HCT116 (cell line): Measurements from ENCODE around the gene GDAP1L1. TPM values are rescaled to one million over a fixed set of nuclear protein-coding genes. Genes with fewer than 3 reads are reported as not detected.

Experiments used
- ATAC-seq: fragments of 200-7000 bp; cut with Tn5 transposase; 2 replicates; pipeline ENCODE4 v1.9.1; 2020; ENCODE audit warnings: mild to moderate bottlenecking, moderate library complexity
- BruUV-seq: library from RNA; stranded (reverse); fragments of 400-500 nt; replicated peaks from 2 replicates; lab custom pipeline; 2021; lab: Mats Ljungman, UMichigan
- CTCF ChIA-PET: fragments of 300-600 bp; sonication (Branson Sonifier 250); formaldehyde crosslinking; loops from one replicate; lab custom pipeline; 2021; ENCODE audit warnings: antibody characterized with exemption; lab: Charles Lee
- POLR2A ChIA-PET: fragments of 300-600, 350-600 bp; sonication (Branson Sonifier 250); formaldehyde crosslinking; loops from one replicate; lab custom pipeline; 2021; ENCODE audit warnings: antibody characterized with exemption; lab: Charles Lee
- RAD21 ChIA-PET, 2 experiments: fragments of 300-600 bp; sonication (Branson Sonifier 250); formaldehyde crosslinking; loops; one replicate each; lab custom pipeline; 2023; ENCODE audit warnings: low total read pairs in 2 of 2; ENCODE audit not compliant: uncharacterized antibody in 2 of 2, unreplicated experiment in 2 of 2, low non-redundant PET in 1 of 2; lab: Charles Lee
- DNase-seq: peaks from one replicate; pipeline ENCODE4 v3.0.0-alpha.2; 2010; ENCODE audit warnings: low read depth, low spot score
- H2AFZ ChIP-seq: fragments of 200-600 bp; shearing (Covaris generic), sonication (generic); 2 replicates; pipeline ENCODE4 v1.6.1; 2017; ENCODE audit warnings: low read depth, mixed run types, mixed read lengths, antibody characterized with exemption, low read length; ENCODE audit not compliant: poor library complexity, severe bottlenecking
- H3K27ac ChIP-seq: 2 replicates; pipeline ENCODE4 v1.5.1; 2012; ENCODE audit warnings: low read depth, low read length
- H3K27me3 ChIP-seq: fragments of 200-600 bp; sonication (generic); 2 replicates; pipeline ENCODE4 v1.6.1; 2016; ENCODE audit warnings: mixed run types, low read length, mixed read lengths; ENCODE audit not compliant: insufficient read depth
- H3K36me3 ChIP-seq, 2 experiments: fragments of 200-500 bp in 1 of 2; fragments of 200-600 bp in 1 of 2; sonication (Bioruptor generic) in 1 of 2; sonication (generic) in 1 of 2; 2 replicates each; pipeline versions ENCODE4 v1.5.1 to v1.6.1; 2014 to 2016; ENCODE audit warnings: low read length in 2 of 2, inconsistent platforms in 1 of 2, mixed read lengths in 1 of 2, mixed run types in 1 of 2; ENCODE audit not compliant: insufficient read depth in 2 of 2, control insufficient read depth in 1 of 2
- H3K4me1 ChIP-seq, 2 experiments: fragments of 200-600 bp in 1 of 2; sonication (generic) in 1 of 2; 2 replicates each; pipeline versions ENCODE4 v1.5.1 to v1.6.1; 2012 to 2017; ENCODE audit warnings: low read length in 2 of 2, inconsistent platforms in 1 of 2, mild to moderate bottlenecking in 1 of 2, mixed read lengths in 1 of 2, mixed run types in 1 of 2, moderate library complexity in 1 of 2; ENCODE audit not compliant: insufficient read depth in 2 of 2, control insufficient read depth in 1 of 2
- H3K4me2 ChIP-seq: fragments of 200-600 bp; sonication (generic); 2 replicates; pipeline ENCODE4 v1.6.1; 2017; ENCODE audit warnings: mixed run types, low read length, mixed read lengths
- H3K4me3 ChIP-seq, 2 experiments: fragments of 200-600 bp in 1 of 2; sonication (generic) in 1 of 2; replicated peaks in 1 of 2; 2 replicates each; pipeline ENCODE4 v1.5.1; 2011 to 2016; ENCODE audit warnings: low read length in 2 of 2, control low read depth in 1 of 2, low read depth in 1 of 2, mild to moderate bottlenecking in 1 of 2, mixed read lengths in 1 of 2, mixed run types in 1 of 2
- H3K79me2 ChIP-seq: fragments of 200-600 bp; sonication (generic); 2 replicates; pipeline ENCODE4 v1.6.1; 2017; ENCODE audit warnings: mild to moderate bottlenecking, mixed run types, low read length, moderate library complexity, mixed read lengths; ENCODE audit not compliant: insufficient read depth
- H3K9ac ChIP-seq: fragments of 200-600 bp; sonication (generic); 2 replicates; pipeline ENCODE4 v1.6.1; 2016; ENCODE audit warnings: low read length, mixed read lengths
- H3K9me2 ChIP-seq: fragments of 200-600 bp; sonication (generic), shearing (Covaris generic); 2 replicates; pipeline ENCODE4 v1.6.1; 2017; ENCODE audit warnings: mixed run types, mild to moderate bottlenecking, moderate library complexity; ENCODE audit not compliant: insufficient read depth
- H3K9me3 ChIP-seq, 2 experiments: fragments of 200-500 bp in 1 of 2; fragments of 200-600 bp in 1 of 2; sonication (Bioruptor generic) in 1 of 2; sonication (generic) in 1 of 2; 2 replicates each; pipeline ENCODE4 v1.6.1; 2014 to 2017; ENCODE audit warnings: low read length in 2 of 2, mixed read lengths in 2 of 2, inconsistent platforms in 1 of 2, low read depth in 1 of 2, mild to moderate bottlenecking in 1 of 2, mixed run types in 1 of 2, moderate library complexity in 1 of 2; ENCODE audit not compliant: control insufficient read depth in 1 of 2, insufficient read depth in 1 of 2
- H4K20me1 ChIP-seq: fragments of 200-600 bp; sonication (generic), shearing (Covaris generic); 2 replicates; pipeline ENCODE4 v1.6.1; 2017; ENCODE audit warnings: mixed run types, mild to moderate bottlenecking, moderate library complexity; ENCODE audit not compliant: insufficient read depth
- ATF3 ChIP-seq: IDR thresholded peaks from 2 replicates; pipeline ENCODE4 v1.6.1; 2012
- CBX3 ChIP-seq: IDR thresholded peaks from 2 replicates; pipeline ENCODE4 v1.6.1; 2012; ENCODE audit warnings: low read depth
- ELF1 ChIP-seq: IDR thresholded peaks from 2 replicates; pipeline ENCODE4 v1.6.1; 2012; ENCODE audit warnings: low read depth, borderline replicate concordance
- EZH2 ChIP-seq: fragments of 200-600 bp; sonication (generic); IDR thresholded peaks from 2 replicates; pipeline ENCODE4 v1.6.1; 2017; ENCODE audit warnings: antibody characterized with exemption, mixed run types
- POLR2A ChIP-seq: IDR thresholded peaks from 2 replicates; pipeline ENCODE4 v1.7.0; 2011; ENCODE audit warnings: borderline replicate concordance; ENCODE audit not compliant: insufficient read depth, insufficient read length; ENCODE audit errors: extremely low read depth
- REST ChIP-seq: IDR thresholded peaks from 2 replicates; pipeline ENCODE4 v1.6.1; 2012; ENCODE audit warnings: low read depth
- SRF ChIP-seq: IDR thresholded peaks from 2 replicates; pipeline ENCODE4 v1.6.1; 2012; ENCODE audit warnings: low read depth
- YY1 ChIP-seq: IDR thresholded peaks from 2 replicates; pipeline ENCODE4 v1.6.1; 2011; ENCODE audit warnings: low read length, low read depth, moderate library complexity, mild to moderate bottlenecking; ENCODE audit not compliant: insufficient replicate concordance; ENCODE audit errors: extremely low read depth
- ZBTB33 ChIP-seq: IDR thresholded peaks from 2 replicates; pipeline ENCODE4 v1.6.1; 2011; ENCODE audit warnings: mild to moderate bottlenecking, low read length, moderate library complexity; ENCODE audit not compliant: insufficient replicate concordance; ENCODE audit errors: extremely low read depth
- ZFX ChIP-seq: fragments of 450-650 bp; IDR thresholded peaks from 2 replicates; pipeline ENCODE4 v1.6.1; 2017
- ZNF274 ChIP-seq: fragments of 200-500 bp; sonication (Bioruptor generic); IDR thresholded peaks from 2 replicates; pipeline ENCODE4 v1.6.1; 2014; ENCODE audit warnings: mild to moderate bottlenecking, low read depth, low read length, inconsistent platforms
- intact Hi-C: fragments of 100-400 bp; cut with micrococcal nuclease; formaldehyde crosslinking; loops from 2 replicates; pipeline ENCODE4 v1.10.0; 2022
- total RNA-seq: library from RNA; stranded (reverse); gene quantifications from one replicate; pipeline ENCODE4 v1.2.1, GENCODE V29; 2021; ENCODE audit not compliant: unreplicated experiment
- TF ChIP-seq, protein P1 (sequence below), 3 experiments: fragments of 200-600 bp in 1 of 3; sonication (generic) in 1 of 3; IDR thresholded peaks in 2 of 3; conservative IDR thresholded peaks in 1 of 3; 2 replicates each; pipeline ENCODE4 v1.5.1; 2012 to 2017; ENCODE audit warnings: low read depth in 2 of 3, low read length in 2 of 3, antibody characterized with exemption in 1 of 3, borderline replicate concordance in 1 of 3, control low read depth in 1 of 3, mild to moderate bottlenecking in 1 of 3, mixed read lengths in 1 of 3, mixed run types in 1 of 3, moderate library complexity in 1 of 3; ENCODE audit not compliant: insufficient read depth in 1 of 3

GDAP1L1 gene
- total RNA-seq, 1 experiment from 2014 or later, result not detected

- ChIA-PET RAD21 (no interaction called here), CTCF (interaction anchor here (1.3 kb wide), 1 partner anchor 47 kb away, joined by 3 read pairs; no protein-coding TSS in a partner anchor), POLR2A (no interaction called here)
- no peaks in the 10 kb centered on the region for H4K20me1 ChIP-seq
- BruUV-seq, result no TSS peak
- no peaks in the 10 kb centered on the region for H3K9me3 ChIP-seq
- ATAC-seq (no peak), DNase-seq (no peak)
- H3K9me2 ChIP-seq, result no peaks in the 10 kb centered on the region
- peaks cover 9% of the 10 kb centered on the region; the same call in 1 of the 2 replicates for H3K27me3 ChIP-seq
- no peak overlapping the region for H3K9ac ChIP-seq
- no peak overlapping the region for H3K4me2 ChIP-seq
- H3K36me3 ChIP-seq, result no peaks in the 10 kb centered on the region
- no peak for TF ChIP-seq ZNF274
- TF ChIP-seq REST, result peak; percentile 71
- H3K4me1 ChIP-seq, result no peaks in the 10 kb centered on the region
- intact Hi-C loops, result no loop called here
- no peak overlapping the region for H3K4me3 ChIP-seq
- H3K79me2 ChIP-seq, result no peaks in the 10 kb centered on the region
- H3K27ac ChIP-seq, result no peak overlapping the region
- H2AFZ ChIP-seq, result no peak overlapping the region
Measured at GRCh38 chr20:44264287-44264686, 17.2 kb downstream of the GDAP1L1 start.

GRCh38 chr20:44268802-44269201 lies 21.7 kb downstream of the GDAP1L1 start:
- DNase-seq, result no peak
- Histone ChIP-seq H3K9me3 (no peaks in the 10 kb centered on the region), H3K27me3 (0 out of 2 replicates have a peak, but pooled peaks cover 3% of the 10 kb centered on the region), H3K79me2 (no peaks in the 10 kb centered on the region), H3K4me3 (no peak overlapping the region), H3K4me1 (no peaks in the 10 kb centered on the region), H3K9ac (no peak overlapping the region), H3K27ac (no peak overlapping the region), H3K4me2 (no peak overlapping the region), H3K36me3 (no peaks in the 10 kb centered on the region), H4K20me1 (no peaks in the 10 kb centered on the region), H3K9me2 (no peaks in the 10 kb centered on the region), H2AFZ (no peak overlapping the region)
- no TSS peak for BruUV-seq
- ChIA-PET POLR2A (no interaction called here), CTCF (no interaction called here), RAD21 (no interaction called here)
- intact Hi-C loops, result no loop called here
- ATAC-seq, result no peak
- TF ChIP-seq, protein P1, sequence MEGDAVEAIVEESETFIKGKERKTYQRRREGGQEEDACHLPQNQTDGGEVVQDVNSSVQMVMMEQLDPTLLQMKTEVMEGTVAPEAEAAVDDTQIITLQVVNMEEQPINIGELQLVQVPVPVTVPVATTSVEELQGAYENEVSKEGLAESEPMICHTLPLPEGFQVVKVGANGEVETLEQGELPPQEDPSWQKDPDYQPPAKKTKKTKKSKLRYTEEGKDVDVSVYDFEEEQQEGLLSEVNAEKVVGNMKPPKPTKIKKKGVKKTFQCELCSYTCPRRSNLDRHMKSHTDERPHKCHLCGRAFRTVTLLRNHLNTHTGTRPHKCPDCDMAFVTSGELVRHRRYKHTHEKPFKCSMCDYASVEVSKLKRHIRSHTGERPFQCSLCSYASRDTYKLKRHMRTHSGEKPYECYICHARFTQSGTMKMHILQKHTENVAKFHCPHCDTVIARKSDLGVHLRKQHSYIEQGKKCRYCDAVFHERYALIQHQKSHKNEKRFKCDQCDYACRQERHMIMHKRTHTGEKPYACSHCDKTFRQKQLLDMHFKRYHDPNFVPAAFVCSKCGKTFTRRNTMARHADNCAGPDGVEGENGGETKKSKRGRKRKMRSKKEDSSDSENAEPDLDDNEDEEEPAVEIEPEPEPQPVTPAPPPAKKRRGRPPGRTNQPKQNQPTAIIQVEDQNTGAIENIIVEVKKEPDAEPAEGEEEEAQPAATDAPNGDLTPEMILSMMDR (IDR thresholded peaks at IDR 0.05 in 2 of 3, conservative IDR thresholded peaks at IDR 0.05 in 1 of 3; ENCODE audit: borderline replicate concordance in 1 of 3, insufficient read depth in 1 of 3, low read depth in 2 of 3, low read length in 2 of 3), result no peak
- TF ChIP-seq ZNF274, result no peak
- TF ChIP-seq ZFX, result no peak
- no peak for TF ChIP-seq ZBTB33
- no peak for TF ChIP-seq YY1
- TF ChIP-seq POLR2A, result no peak
- no peak for TF ChIP-seq CBX3
- TF ChIP-seq ELF1, result no peak
- no peak for TF ChIP-seq EZH2
- no peak for TF ChIP-seq ATF3
- no peak for TF ChIP-seq SRF
